Inflammatory macrophage treated with lipopolysaccharide for 4 hours (primary cell): Measurements from ENCODE around the gene METAP1.
"Not testable (repeated sequence)": the region's sequence is repeated elsewhere in the genome, so short reads cannot be mapped to it uniquely, and the experiment has no call there.

ENCODE experiments used
- DNase-seq: peaks from one replicate; pipeline ENCODE4 v3.0.0-alpha.2; 2020

METAP1 gene

GRCh38 chr4:98998551-98998950 lies 3.0 kb downstream of the METAP1 start:
- DNase-seq, result no peak

DNA sequence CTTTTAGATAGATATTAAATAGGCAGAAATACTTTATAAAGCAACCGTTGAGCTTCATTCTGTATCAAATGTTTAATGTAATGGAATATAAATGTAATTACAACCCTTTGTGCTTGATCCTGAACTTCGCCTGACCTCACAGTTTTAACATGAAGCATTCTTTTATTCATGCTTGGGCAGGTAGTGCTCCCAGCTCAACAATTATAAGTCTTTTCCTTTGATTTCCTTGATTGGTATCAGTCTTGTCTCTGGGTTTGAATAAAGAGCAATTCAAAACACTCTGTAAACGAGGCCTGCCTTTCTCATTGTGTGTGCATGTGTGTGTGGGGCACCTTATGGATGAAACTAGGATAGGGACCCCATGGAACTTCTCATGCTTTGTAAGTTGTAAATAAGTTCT lies 6.8 kb downstream of the METAP1 start:
- DNase-seq, result no peak

DNA sequence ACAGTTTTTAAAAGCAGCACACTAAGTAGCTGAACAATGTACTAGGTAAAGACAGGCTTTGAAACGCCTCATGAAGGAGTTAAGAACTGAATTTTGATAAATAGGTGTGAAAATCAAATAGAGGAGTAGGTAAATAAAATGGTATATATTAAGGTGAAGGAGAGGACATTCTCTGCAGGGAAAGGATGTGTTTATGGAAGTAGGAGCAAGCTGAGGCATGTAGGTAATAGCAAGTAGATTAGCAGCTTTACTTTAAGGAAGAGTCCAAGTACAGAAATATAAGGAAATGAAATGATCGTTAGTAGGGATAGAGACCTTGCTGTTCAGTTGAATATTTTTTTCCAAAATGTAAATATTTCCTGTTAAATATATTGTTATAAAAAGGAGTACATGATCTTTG lies 12.5 kb downstream of the METAP1 start:
- no peak for DNase-seq

DNA sequence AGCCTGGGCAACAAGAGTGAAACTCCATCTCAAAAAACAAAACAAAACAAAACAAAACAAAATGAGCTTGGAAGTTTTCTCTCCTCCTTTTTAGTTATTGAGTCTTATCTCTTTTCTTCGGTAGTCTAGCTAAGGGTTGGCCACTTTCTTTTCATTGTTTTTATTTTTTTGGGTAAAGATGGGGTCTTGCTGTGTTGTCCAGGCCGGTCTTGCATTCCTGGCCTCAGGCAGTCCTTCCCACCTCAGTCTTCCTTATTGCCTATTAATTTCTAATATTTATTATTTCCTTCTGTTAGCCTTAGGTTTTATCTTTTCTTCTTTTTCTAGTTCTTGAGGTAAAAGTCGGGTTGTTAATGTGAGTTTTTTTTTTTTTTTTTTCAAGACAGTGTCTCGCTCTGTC lies 16.4 kb downstream of the METAP1 start:
- DNase-seq, result no peak

DNA sequence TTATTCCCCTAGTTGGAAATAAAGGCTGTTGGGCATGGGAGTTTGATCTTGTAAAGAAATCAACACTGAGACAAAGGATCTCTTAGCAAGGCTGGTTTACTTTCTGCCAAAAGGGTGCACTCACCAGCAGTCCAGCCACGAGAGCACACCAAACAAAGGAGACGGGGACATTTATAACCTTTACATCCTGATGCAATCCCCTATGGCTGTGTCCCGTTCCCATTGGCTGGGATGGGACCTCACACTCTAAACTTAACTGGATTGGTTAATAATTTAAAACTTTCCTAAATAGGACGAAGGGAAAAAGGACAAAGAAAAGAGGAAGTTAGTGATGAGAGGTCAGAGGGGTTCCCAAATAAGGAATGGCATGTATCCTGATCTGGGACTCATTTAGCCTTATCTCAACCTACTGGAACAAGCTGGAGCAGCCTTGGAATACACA lies 17.9 kb downstream of the METAP1 start:
- DNase-seq, result no peak

DNA sequence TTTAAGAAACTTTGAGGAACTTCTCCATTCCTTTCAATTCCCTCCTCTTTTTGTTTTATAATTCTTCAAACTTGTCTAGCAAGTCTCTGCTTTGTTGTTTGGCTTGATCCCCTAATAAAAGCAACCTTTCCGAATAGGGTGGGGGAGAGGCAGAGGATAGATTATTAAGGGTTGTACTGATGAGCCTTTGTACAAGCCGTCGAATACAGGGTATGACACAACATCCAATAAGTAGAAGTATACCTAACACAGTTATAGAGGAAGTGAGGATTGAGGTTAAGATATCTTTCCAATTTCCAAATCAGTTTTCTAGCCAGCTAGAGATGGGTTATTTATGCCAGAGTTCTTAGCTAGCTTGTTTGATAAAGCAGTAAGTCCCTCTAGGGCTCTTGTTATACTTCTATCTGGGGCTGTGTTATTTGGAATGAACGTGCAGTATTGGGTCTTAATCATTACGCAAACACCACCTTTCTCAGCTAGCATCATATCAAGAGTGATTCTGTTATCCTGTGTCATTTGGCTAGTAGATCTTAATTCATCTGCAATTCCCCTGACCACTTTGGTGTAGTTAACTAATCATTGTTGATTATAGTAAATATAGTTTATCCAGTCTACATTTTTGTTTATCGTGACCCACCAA lies 18.5 kb downstream of the METAP1 start:
- no peak for DNase-seq

DNA sequence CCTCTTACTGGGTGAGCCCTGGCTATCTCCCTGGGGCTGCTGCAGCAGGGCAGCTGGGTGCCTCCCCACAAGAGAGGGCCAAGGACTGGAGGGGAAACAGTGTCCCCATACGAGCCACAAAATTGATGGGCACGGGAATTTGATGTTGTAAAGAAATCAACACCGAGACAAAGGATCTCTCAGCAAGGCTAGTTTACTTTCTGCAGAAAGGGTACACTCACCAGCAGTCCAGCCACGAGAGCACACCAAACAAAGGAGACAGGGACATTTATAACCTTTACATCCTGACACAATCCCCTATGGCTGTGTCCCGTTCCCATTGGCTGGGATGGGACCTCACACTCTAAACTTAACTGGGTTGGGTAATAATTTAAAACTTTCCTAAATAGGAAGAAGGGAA lies 25.9 kb downstream of the METAP1 start:
- no peak for DNase-seq

- no peak for DNase-seq
Observed at GRCh38 chr4:99022566-99022965, 27.0 kb downstream of the METAP1 start.

DNA sequence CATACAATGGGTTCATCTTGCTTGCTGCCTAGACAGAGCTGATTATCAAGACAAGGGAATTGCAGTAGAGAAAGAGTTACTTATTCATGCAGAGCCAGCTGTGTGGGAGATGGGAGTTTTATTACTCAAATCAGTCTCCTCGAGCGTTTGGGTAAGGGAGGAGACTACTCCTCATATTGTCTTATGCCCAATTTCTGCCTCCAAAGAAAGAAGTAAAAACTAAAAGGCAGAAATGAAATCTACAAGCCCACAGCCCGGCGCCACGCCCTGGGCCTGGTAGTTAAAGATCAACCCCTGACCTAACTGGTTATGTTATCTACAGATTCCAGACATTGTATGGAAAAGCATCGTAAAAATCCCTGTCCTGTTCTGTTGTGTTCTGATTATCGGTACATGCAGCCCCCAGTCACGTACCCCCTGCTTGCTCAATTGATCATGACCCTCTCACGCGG lies 28.3 kb downstream of the METAP1 start:
- DNase-seq, result not testable (repeated sequence)

- no peak for DNase-seq
Observed at GRCh38 chr4:99024481-99025275, 29.2 kb downstream of the METAP1 start.

DNA sequence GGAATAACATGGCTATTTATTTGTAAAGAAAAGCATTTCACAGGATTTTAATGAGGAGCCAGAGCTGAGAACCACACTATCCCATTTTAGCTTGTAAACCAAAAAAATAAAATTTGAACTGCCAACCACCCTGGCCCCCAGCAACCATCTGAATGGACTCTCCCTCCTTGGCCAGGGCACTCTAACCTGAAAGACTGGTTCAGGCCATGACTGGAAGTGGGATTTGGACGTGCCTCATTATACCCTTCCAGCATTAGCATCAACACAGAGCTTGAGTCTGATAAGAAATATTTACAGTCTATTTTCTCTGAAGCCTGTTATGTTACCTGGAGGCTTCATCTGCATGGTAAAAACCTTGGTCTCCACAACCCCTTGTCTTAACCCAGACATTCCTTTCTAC lies 30.0 kb downstream of the METAP1 start:
- no peak for DNase-seq

DNA sequence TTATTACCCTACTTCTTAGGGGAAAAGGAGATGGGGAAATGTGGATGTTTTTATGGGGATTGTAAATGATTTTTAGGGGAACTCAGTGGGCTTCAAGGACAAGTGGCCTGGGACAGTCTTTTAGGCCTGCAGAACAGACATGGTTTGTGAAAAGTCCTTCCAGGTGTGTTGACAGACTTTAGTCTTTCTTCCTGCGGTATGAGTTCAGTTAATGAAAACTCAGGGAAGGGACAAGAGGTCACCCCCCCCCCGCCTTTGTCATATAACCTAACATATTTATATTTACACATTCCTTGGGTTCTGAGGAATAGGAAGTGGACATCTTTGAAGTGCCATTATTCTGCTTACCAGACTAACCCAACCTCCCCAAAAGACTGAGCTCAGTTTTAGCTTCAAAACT lies 31.8 kb downstream of the METAP1 start:
- no peak for DNase-seq

- DNase-seq, result no peak
Observed at GRCh38 chr4:99028187-99028586, 32.7 kb downstream of the METAP1 start.

GRCh38 chr4:99029018-99029735 lies 33.7 kb downstream of the METAP1 start:
- no peak for DNase-seq

DNA sequence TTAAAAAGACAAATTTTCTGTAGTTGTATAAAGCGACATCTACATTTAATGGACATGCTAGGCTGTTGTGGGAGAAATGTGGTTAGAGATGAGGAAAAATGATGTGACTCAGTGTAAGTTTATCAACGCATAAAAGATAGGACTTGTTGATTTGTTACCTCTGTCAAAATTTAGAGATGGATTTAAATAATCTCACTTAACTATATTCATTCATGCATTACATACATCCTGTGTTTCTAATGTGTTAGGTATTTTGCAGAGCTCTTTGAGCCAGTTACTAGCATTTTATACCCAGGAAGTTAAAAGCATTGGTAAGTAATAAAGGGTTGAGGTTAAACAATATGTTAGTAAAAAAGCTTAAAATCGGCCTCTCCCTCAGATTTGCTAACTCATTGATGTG lies 34.3 kb downstream of the METAP1 start:
- no peak for DNase-seq

GRCh38 chr4:99033956-99034355 lies 38.4 kb downstream of the METAP1 start:
- no peak for DNase-seq

- no peak for DNase-seq
Observed at GRCh38 chr4:99038213-99038612, 42.7 kb downstream of the METAP1 start.

DNA sequence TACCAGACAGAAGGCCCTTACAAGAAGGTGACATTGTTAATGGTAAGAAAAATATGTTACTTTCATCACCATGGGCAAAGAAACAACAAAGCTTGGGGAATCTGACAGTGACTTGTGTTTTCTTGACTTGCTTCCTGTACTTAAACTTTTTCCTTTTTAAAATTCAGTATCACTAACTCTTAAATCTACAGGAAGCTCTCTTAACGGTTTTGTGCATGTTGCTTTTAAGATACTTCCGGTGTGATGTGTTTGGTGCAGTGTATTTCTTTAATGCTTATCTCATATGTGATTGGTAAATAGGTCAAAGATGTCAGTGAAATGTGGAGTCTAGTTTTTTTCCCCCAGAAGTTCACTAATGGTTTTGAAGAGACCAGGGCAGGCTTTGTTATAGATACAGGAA lies 47.8 kb downstream of the METAP1 start:
- DNase-seq, result no peak

DNA sequence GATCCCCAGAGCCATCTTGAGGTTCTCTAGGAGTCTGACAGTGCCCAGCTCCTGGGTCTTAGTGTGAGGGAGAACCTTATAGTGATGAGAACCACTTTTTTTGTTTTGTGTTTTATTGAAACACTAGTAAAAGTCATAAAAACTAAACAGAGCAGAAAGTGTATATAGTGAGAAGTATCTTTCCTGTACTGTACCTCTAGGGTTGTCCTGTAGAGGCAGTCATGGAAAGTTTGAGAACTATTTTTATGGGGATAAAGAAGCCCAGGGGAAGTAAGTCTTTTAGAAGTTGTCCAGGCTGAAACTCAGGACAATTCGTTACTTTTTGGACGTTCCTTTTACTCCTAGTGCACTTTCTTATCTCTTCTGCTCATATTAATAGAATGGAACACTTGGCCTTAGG lies 52.2 kb downstream of the METAP1 start:
- DNase-seq, result no peak

DNA sequence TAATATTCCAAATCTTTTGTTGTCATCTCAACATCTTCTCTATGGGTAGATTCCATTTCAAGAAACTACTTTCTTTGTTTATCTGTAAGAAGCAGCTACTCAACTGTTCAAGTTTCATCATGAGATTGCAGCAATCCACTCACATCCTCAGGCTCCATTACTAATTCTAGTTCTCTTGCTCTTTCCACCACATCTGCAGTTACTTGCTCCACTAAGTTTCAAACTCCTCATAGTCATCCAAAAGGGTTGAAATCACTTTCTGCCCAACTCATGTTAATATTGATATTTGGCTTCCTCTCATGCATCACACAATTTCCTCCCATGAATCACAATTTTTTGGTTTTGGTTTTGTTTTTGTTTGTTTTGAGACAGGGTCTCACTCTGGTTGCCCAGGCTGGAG lies 57.4 kb downstream of the METAP1 start:
- DNase-seq, result peak; percentile 40

- DNase-seq, result no peak
Observed at GRCh38 chr4:99054428-99054994, 59.0 kb downstream of the METAP1 start.

GRCh38 chr4:99058228-99058627 lies 62.7 kb downstream of the METAP1 start:
- no peak for DNase-seq

- DNase-seq, result no peak
Observed at GRCh38 chr4:99059550-99059949, 64.0 kb downstream of the METAP1 start.
